Thyroid gland (tissue), 4 donors: ENCODE data around the gene BTBD9. TPM values are rescaled to one million over a fixed set of nuclear protein-coding genes. Genes with fewer than 3 reads are reported as not detected.

ENCODE experiments used
- DNase-seq, 2 donors: peaks; one replicate each; pipeline ENCODE4 v3.0.0-alpha.2; 2019
- H3K27ac ChIP-seq, 3 donors: fragments of 200-600 bp; sonication (generic); 1 replicate in 2 of 3; 2 replicates in 1 of 3; pipeline ENCODE4 v1.5.1; 2016 to 2019; ENCODE audit warnings: mild to moderate bottlenecking in 1 of 3, moderate library complexity in 1 of 3
- H3K27me3 ChIP-seq: fragments of 200-600 bp; sonication (generic); one replicate; pipeline ENCODE4 v1.5.1; 2019
- H3K36me3 ChIP-seq, 2 donors: fragments of 200-600 bp; sonication (generic); one replicate each; pipeline ENCODE4 v1.5.1; 2016 to 2019
- H3K4me1 ChIP-seq, 2 donors: fragments of 200-600 bp; sonication (generic); one replicate each; pipeline ENCODE4 v1.5.1; 2017 to 2019
- H3K4me3 ChIP-seq, 3 donors: fragments of 200-600 bp; sonication (generic); replicated peaks in 1 of 3; 1 replicate in 2 of 3; 2 replicates in 1 of 3; pipeline ENCODE4 v1.5.1; 2016; ENCODE audit warnings: mild to moderate bottlenecking in 1 of 3
- H3K9me3 ChIP-seq: fragments of 200-600 bp; sonication (generic); one replicate; pipeline ENCODE4 v1.5.1; 2017
- POLR2A ChIP-seq, 2 donors: fragments of 450-650 bp; IDR thresholded peaks; one replicate each; pipeline ENCODE4 v1.6.1; 2017; ENCODE audit warnings: antibody characterized with exemption in 2 of 2, mild to moderate bottlenecking in 2 of 2, moderate library complexity in 1 of 2
- WGBS, 2 donors: methylation state at CpG; one replicate each; pipeline ENCODE4 v1.1.5; 2017; 5-methylcytosine and 5-hydroxymethylcytosine counted together
- intact Hi-C: fragments of 100-400 bp; cut with DNase I; formaldehyde crosslinking; loops from one replicate; pipeline ENCODE4 v1.15.1; 2023
- total RNA-seq, 4 donors: library from RNA; depleted of rRNA; stranded (reverse); fragments of >200 nt; gene quantifications; one replicate each; pipeline ENCODE4 v1.2.3, GENCODE V29; 2016
- TF ChIP-seq, protein P1 (sequence below), 6 experiments: fragments of 200-600 bp in 3 of 6; fragments of 450-650 bp in 3 of 6; sonication (generic) in 3 of 6; IDR thresholded peaks; one replicate each; pipeline ENCODE4 v1.5.1; 2016 to 2019; ENCODE audit warnings: antibody characterized with exemption in 6 of 6, mild to moderate bottlenecking in 2 of 6, inconsistent platforms in 1 of 6, moderate library complexity in 1 of 6

BTBD9 gene
- total RNA-seq, 4 donors from 2014 or later = 17.3 to 32.0 (median 27.4) TPM

DNA sequence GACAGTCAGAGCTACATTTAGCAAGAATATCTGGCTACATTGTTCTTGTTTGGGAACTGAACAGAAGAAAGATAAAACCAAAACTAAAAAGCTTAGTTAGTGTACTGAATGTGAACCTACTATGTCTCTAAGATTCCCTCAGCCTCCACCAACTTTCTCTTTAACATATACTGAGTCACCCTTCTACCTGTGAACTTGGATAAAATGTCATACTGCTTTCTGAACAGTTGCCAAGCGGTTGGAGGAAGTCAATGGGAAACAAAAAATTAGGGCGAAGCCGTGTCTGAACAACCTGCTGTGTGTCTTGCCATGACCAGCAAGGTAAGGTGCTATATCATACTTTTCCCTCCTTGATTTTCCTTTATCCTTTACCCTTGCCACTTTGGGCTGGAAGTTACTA is 243.5 kb downstream of the BTBD9 start:
- TF ChIP-seq POLR2A (IDR thresholded peaks at IDR 0.05) = no peak
- TF ChIP-seq, protein P1, sequence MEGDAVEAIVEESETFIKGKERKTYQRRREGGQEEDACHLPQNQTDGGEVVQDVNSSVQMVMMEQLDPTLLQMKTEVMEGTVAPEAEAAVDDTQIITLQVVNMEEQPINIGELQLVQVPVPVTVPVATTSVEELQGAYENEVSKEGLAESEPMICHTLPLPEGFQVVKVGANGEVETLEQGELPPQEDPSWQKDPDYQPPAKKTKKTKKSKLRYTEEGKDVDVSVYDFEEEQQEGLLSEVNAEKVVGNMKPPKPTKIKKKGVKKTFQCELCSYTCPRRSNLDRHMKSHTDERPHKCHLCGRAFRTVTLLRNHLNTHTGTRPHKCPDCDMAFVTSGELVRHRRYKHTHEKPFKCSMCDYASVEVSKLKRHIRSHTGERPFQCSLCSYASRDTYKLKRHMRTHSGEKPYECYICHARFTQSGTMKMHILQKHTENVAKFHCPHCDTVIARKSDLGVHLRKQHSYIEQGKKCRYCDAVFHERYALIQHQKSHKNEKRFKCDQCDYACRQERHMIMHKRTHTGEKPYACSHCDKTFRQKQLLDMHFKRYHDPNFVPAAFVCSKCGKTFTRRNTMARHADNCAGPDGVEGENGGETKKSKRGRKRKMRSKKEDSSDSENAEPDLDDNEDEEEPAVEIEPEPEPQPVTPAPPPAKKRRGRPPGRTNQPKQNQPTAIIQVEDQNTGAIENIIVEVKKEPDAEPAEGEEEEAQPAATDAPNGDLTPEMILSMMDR (IDR thresholded peaks at IDR 0.05) = no peak
- 93 to 94% methylated on average over 3 of the region's 3 CpGs for WGBS, 2 donors
- no peaks in the 10 kb centered on the region for H3K27me3 ChIP-seq
- no peak for DNase-seq
- no peaks in the 10 kb centered on the region for H3K9me3 ChIP-seq
- intact Hi-C loops = no loop called here
- no peak overlapping the region for H3K27ac ChIP-seq
- H3K4me3 ChIP-seq = no peak overlapping the region
- H3K36me3 ChIP-seq = no peaks in the 10 kb centered on the region
- H3K4me1 ChIP-seq = no peaks in the 10 kb centered on the region

DNA sequence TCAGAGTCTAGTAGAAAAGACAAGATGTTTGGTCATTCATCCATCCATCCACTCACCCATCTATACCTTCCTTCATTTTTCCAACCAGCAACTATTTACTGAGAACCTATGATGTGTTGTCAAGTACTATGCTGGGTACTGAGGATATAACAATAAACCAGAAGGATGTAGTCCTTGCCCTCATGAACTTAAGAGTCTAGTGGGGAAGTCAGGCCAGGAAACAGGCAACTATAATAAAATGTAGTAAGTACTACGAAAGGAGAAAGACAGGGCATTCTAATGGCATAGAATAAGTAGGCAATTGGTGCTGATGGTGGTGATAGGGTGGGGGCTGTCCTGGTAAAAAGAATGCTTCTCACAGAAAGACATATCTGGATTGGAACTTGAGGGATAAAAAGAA is 245.7 kb downstream of the BTBD9 start:
- H3K27ac ChIP-seq = no peak overlapping the region
- H3K4me1 ChIP-seq = no peaks in the 10 kb centered on the region
- TF ChIP-seq, protein P1 (IDR thresholded peaks at IDR 0.05) = no peak
- no peak for TF ChIP-seq POLR2A (IDR thresholded peaks at IDR 0.05)
- no peak overlapping the region for H3K4me3 ChIP-seq
- 89 to 94% methylated on average over 1 of the region's 1 CpG for WGBS, 2 donors
- no peaks in the 10 kb centered on the region for H3K9me3 ChIP-seq
- no peaks in the 10 kb centered on the region for H3K36me3 ChIP-seq
- intact Hi-C loops = no loop called here
- DNase-seq = no peak
- H3K27me3 ChIP-seq = no peaks in the 10 kb centered on the region

DNA sequence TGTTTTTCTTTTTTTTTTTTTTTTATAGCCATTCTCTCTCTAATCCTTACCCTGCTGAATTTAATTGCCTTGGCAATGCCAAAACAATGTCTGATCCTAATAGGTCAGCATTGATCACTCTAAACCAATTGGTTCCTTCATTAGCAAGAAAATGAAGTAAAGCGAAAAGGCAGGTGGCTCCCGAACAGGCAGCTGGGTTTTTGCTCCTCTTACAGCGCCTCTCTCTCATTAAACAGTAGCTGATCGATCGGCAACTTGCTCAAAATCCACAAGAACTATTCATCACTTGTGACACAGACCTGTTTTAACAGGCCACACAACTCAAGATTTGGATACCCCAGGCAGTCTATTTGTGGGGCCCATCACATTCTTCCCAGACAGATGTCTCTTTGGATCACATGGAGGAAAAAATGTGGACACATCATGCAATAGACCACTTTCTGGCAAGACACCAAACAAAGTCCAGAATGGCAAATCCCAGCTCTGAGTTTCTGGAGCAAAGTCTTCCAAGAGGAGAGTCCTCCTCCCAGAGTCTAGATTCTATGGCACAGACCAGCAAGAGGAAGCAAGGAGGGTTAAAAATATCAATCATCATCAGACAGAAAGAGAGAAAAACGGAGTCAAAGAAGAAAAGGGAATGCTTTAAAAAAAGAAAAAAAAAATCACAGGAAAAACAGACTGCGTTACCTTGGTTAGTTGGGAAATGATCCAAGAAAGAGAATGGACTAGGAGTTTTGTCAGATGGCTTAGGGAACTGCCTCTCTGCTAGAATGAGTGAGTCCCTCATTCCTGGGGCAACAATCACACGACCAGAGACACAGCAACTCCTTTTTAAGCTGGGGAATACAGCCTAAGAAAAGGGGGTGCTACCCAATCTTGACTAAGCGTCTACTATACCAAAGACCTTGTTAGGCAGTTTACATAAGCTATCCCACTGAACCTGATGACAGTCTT is 247.8 kb downstream of the BTBD9 start:
- no peak overlapping the region for H3K4me3 ChIP-seq
- H3K9me3 ChIP-seq = no peaks in the 10 kb centered on the region
- intact Hi-C loops = no loop called here
- no peak for DNase-seq
- no peaks in the 10 kb centered on the region for H3K36me3 ChIP-seq
- 89 to 92% methylated on average over 9 of the region's 9 CpGs for WGBS, 2 donors
- TF ChIP-seq, protein P1 (IDR thresholded peaks at IDR 0.05) = no peak
- TF ChIP-seq POLR2A (IDR thresholded peaks at IDR 0.05) = no peak
- H3K27me3 ChIP-seq = no peaks in the 10 kb centered on the region
- no peak overlapping the region for H3K27ac ChIP-seq
- H3K4me1 ChIP-seq = no peaks in the 10 kb centered on the region

DNA sequence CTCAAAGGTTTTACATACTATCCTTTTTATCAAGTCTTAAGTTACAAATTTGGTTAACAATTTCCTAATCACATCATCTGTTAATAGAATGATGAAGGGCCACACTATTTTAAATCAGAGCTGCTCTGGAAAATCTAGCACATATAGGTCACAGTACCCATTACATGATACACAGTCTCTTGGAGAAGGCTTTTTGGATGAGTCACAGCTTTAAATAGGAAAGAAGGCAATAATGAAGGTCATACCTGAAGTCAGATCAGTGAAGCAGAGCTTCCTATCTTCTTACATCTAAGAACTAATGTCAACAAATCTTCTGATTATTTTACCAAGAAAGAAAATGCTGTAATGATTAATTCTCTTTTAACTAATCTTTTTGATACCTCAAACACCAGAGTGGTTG is 248.5 kb downstream of the BTBD9 start:
- no peak for DNase-seq
- no peaks in the 10 kb centered on the region for H3K9me3 ChIP-seq
- H3K27ac ChIP-seq = no peak overlapping the region
- no peak for TF ChIP-seq POLR2A (IDR thresholded peaks at IDR 0.05)
- TF ChIP-seq, protein P1 (IDR thresholded peaks at IDR 0.05) = no peak
- H3K36me3 ChIP-seq = no peaks in the 10 kb centered on the region
- no peak overlapping the region for H3K4me3 ChIP-seq
- H3K27me3 ChIP-seq = no peaks in the 10 kb centered on the region
- no peaks in the 10 kb centered on the region for H3K4me1 ChIP-seq
- intact Hi-C loops = no loop called here

DNA sequence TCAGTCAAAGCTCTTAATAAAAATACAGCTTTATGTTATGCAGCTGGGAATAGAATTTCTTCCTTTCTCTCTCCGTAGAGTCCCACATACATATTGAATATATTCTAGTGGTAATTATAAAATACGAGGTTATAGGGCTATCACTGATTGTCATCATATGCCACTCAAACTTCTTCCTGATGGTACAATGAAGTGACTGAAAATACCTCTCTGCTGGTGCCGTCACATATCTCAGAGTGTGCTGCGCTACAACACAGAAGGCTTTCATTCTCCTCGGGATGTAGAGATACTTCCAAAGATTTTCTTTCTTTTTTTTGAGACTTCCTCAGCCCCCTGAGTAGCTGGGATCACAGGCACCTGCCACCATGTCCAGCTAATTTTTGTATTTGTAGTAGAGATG is 249.9 kb downstream of the BTBD9 start:
- no peak for DNase-seq
- intact Hi-C loops = loop anchor here (10.0 kb wide), 1 partner anchor 1755 kb away; no protein-coding TSS in a partner anchor
- Histone ChIP-seq H3K4me3 (no peak overlapping the region), H3K27ac (no peak overlapping the region), H3K36me3 (no peaks in the 10 kb centered on the region), H3K9me3 (no peaks in the 10 kb centered on the region), H3K4me1 (no peaks in the 10 kb centered on the region), H3K27me3 (no peaks in the 10 kb centered on the region)
- 98 to 99% methylated on average over 5 of the region's 5 CpGs for WGBS, 2 donors
- TF ChIP-seq POLR2A (IDR thresholded peaks at IDR 0.05) = no peak
- TF ChIP-seq, protein P1 (IDR thresholded peaks at IDR 0.05) = no peak
